GM18526 (cell line): ENCODE measurements around the gene TBX4.

Experiments
- POLR2A ChIP-seq: IDR thresholded peaks from 3 replicates; pipeline ENCODE4 v1.6.1; 2011; ENCODE audit not compliant: insufficient read length; ENCODE audit errors: extremely low read depth

The TBX4 gene

DNA sequence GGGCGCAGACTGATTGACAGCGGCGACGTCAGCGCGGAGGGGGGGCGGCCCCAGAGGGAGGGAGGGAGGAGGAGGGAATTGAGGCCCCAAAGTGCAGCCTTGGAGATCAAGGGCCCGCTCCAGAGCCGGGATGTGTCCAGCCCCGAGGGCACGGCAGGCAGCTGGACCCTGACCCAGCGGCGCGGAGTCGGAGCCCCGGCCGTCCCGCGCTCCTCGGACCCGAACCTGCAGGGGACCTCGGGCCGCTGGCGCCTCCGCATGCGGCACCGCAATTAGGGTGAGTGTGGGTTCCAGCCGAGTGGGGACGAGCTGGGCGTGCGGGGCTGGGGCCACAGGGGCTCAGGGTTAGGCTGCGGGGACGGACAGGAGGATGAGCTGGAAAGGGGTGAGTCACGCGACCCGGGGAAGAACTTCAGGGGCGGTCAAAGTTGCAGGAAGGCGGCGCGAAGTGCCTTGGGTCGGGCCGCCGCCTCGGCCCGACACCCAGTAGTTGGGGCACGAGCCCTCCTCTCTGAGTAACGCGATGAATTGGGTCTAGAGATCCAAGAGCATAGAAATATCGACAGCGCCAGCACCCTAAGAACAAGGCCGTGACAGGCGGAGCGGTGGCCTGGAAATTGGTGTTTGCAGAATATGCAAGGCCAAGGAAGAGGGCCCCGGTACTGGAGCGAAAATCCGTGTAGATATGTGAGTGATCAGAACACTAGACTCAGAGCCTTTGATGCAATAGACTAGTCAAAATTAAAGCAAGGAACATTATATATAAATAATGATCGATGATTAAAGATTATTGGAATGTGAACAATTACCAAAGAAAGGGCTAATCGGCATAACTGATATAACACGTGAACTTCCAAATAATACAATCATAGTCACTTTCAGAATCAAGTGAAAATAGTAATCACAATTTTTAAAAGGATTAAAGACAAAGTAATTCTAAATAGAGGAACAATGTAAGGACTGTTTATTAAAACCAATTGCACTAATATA lies at the start of gene TBX4:
Gene TBX4 (plus strand): TSS at position 122 of the 990 bp plus-strand sequence. CDS start 4,069 bp downstream, outside the sequence.
- no peak for TF ChIP-seq POLR2A

DNA sequence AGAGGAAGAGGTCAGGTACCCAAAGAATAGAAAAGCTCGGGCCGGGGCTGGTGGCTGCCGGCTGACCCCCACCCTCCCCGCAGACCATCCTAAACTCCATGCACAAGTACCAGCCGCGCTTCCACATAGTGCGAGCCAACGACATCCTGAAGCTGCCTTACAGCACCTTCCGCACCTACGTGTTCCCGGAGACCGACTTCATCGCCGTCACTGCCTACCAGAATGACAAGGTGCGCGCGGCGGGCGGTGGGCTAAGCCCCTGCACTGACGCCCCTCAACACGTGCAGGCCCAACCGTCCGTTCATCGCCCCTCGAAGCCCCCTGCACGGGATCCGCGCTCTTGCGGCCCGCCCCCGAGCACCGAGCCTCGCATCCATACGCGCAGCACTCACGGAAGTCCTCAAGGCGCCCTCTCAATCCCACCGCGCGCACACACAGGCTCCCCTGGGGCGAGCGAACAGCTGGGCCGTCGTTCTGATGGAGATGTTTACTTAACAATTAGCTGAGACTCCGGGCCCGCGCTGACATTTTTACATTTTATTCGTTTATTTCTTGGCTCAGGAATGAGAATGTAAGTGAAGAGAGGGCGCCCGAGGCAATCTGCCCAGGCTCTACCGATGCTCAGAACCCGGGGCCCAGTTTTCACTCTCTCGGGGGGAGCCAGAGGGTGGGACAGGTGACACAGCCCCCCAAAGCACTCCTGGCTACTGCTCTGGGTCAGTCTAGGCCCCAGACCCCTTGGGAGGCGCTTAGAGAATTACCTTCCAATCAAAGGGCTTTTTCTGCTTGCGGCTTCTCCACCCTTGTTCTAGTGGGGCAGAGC lies 49.0 kb upstream of the TBX4 start:
- TF ChIP-seq POLR2A, result no peak

DNA sequence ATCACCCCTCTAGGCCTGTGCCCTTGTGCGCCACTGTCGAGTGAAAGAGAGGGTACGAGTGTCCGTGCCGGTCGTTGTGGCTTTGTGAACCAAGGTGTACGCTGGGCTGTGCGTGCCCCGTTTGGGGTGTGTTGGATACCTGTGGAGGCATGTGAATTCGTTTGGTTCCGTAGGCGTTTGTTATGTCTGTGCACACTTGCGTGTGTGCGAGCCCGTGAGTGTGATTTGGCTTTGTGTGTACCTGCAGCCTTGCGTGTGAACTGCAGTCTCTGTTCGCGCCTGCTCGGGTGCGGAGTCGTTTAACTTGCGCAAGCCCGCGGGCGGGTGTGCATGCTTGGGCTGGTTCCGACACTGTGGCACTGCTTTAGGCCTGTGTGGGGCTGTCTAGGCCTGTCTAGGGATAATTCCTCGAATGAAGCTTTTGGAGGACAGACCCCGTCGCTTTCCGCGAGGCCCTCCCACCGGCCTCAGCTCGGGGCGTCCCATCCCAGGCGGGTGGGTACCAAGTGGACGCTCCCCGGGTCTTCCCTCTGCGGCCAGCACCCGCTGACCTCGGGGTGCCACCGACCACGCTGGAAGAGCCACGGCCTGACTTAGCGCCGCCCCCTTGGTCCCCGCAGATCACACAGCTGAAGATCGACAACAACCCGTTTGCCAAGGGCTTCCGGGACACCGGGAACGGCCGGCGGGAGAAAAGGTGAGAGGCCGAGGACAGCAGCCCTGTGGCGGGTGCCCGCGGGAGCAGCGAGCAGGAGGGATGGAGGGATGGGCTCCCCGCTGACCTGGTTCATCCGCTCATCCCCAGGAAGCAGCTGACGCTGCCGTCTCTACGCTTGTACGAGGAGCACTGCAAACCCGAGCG lies 48.2 kb upstream of the TBX4 start:
- no peak for TF ChIP-seq POLR2A

DNA sequence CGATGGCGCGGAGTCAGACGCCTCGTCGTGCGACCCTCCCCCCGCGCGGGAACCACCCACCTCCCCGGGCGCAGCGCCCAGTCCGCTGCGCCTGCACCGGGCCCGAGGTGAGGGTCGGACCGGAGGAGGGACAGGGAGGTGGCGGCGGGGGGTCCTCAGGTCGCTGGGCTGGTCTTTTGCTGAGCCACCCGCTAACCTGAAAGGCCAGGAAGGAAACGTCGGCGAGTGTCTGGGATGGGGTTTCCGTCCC lies 47.6 kb upstream of the TBX4 start:
- no peak for TF ChIP-seq POLR2A

DNA sequence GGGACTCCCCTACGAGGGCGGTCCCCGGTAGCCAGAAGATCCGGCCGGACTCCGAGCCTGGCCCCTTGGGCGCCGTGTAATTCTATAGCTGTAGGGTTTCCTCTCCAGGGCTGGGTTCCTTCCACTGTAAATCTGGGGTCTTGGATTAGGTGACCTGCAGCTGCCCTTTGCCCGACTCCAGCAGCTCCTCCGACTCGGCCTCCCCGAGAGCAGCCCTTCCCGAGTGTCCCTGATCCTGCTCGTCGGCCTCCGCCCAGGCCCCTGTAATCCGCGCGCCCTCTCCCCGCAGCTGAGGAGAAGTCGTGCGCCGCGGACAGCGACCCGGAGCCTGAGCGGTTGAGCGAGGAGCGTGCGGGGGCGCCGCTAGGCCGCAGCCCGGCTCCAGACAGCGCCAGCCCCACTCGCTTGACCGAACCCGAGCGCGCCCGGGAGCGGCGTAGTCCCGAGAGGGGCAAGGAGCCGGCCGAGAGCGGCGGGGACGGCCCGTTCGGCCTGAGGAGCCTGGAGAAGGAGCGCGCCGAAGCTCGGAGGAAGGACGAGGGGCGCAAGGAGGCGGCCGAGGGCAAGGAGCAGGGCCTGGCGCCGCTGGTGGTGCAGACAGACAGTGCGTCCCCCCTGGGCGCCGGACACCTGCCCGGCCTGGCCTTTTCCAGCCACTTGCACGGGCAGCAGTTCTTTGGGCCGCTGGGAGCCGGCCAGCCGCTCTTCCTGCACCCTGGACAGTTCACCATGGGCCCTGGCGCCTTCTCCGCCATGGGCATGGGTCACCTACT lies 47.1 kb upstream of the TBX4 start:
- TF ChIP-seq POLR2A, result no peak

DNA sequence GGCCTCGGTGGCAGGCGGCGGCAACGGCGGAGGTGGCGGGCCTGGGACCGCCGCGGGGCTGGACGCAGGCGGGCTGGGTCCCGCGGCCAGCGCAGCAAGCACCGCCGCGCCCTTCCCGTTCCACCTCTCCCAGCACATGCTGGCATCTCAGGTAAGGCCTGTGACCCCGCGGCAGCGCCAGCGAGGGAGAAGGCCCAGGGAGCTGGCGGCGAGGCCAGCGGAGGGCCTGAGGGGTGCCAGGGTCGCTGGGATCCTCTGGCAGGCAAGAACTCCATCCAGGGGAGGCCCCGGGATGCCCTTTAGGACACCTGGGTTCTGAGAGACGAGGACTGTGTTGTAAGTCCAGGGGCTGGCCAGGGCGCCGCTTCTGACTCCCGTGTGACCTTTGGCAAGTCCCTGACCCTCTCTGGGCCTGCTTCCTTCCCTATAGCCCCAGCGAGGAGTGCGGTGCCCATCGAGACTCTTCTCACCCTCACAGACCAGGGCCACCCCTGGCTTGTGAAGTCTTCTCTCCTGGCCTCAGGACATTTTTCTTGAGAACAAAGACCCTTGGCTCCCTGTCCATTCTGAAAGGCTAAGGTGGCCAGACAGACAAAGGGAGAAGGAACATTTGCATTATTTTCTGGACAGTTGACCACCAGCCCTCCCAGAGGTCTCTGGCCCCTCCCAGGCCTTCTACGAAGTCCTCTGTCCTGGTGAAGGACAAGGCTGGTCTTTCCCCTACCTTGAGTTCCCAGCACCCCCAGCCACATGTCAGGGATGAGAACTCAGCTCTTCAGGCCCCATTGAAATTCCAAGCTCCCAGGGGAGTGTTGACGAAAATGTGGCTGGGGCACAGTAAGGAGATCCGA lies 46.3 kb upstream of the TBX4 start:
- no peak for TF ChIP-seq POLR2A

DNA sequence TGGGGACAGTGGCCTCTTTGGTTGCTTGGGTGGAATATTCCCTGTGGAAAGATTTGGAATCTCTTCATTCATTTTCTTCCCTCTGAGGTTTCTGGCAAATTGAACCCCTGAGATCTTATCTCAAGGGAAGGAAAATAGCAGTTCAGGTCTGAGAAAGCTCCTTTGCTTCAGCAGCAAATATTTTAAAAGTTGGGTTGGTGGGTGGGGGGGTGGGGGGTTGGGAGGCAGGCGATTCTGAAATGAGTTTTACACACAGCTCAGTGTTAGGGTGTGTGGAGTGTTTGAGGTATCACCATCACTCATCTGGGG lies 45.7 kb upstream of the TBX4 start:
- TF ChIP-seq POLR2A, result no peak

DNA sequence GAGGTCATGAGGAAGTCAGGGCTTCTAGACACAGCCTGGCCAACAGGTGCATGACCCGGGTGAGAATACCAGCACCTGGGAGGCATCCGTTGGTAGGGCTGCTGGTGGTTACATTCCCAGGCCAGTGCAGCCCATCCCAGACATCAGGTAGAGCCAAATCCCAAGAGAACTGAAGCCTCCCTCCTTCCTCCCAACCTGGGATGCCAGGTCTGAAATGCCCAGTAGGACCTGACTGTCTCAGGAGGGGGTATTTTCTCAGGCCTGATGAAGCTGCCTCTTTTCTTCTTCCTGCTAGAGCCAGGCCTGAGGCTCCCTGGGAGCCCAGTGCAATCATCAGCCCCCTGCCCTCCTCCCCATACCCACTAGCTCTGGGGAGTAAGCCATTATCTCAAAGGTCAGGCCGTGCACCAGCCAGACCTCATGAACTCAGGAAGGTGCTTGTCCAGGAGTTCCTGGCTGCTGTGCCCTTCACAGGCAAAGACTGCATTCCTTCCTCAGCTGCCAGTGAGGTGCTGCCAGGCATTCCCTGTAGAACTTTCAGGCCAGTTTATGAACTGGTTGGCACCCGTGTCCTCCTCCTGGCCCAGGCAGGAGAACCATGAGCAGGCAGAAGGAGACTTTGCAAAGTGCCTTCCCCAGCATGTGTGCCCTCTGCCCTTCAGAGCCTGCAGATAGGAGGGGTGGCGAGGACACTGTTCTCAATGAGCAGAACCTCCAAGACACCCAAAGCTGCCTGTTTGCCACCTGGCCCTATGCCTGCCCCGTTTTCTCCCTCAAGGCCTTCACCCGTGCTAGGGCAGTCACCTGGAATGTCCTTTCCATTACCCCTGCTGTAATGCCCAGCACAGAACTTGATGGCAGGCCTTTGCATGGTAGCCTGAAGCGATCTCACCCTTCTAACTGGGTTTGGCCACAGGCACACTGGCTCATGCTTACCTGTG lies 45.0 kb upstream of the TBX4 start:
- no peak for TF ChIP-seq POLR2A

DNA sequence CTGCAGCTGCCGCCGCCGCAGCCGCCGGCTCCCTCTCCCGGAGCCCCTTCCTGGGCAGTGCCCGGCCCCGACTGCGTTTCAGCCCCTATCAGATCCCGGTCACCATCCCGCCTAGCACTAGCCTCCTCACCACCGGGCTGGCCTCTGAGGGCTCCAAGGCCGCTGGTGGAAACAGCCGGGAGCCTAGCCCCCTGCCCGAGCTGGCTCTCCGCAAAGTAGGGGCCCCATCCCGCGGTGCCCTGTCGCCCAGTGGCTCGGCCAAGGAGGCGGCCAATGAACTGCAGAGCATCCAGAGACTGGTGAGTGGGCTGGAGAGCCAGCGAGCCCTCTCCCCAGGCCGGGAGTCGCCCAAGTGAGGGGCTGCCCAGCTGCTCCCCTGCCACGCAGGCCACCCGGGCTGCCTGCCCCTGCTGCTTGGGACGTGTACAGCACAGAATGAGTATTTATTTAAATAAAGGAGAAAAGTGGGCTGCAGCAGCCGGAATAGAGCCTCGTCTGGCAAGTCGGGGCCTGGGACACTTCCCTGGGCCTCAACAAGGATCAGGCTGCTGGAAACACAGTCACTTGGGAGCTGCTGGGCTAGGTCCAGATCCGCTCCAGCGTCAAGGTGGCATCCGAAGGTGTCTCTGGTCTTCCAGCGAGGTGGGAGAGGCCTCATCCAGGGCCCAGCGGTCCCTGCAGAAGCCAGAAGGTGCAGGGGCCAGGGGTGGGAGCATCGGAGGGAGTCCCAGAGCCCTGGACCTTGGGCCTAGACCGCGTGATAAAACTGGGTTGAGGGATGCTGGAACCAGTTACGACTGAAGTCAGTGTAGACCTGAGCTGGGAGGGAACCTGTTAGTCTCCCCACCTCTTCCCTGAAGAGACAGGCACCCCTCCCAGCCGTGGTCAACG lies 43.8 kb upstream of the TBX4 start:
- no peak for TF ChIP-seq POLR2A

DNA sequence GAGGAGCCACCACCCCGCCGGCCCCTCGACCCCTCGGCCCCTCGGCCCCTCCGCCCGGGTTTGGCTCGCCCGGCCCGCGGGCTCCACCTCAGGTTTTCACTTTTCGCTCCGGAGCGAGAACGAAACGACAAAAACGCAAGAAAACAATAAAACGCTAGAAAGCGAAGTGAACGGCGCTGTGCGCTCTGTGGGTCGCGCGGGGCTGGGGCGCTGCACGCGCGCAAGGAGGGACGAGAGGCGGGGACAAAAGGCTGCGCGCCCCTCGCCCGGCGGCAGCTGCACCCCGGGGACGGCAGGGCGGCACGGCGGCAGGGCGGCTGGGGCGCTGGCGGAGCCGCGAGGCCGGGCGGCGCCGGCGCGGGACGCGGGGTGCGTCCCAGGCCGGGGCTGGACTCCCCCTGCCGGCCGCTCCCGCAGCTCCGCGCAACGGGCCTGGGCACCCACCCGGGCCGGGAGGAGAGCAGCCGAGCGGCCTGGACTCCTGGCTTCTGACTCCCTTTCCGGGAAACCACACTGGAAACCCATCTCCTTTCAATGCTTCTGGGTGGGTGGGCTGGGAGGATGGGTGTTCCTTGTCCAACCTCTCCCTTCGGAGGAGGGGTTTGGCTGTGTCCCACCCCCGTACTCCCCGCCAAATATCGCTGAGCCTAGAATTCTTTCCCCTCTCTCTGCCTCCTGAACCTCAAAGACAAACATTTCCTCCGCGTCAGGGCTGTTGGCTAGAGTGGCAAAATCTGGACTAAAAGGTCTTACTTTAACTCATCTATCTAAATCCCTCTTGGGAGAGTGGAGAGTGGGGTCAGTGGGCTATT lies 42.7 kb upstream of the TBX4 start:
- TF ChIP-seq POLR2A, result no peak

DNA sequence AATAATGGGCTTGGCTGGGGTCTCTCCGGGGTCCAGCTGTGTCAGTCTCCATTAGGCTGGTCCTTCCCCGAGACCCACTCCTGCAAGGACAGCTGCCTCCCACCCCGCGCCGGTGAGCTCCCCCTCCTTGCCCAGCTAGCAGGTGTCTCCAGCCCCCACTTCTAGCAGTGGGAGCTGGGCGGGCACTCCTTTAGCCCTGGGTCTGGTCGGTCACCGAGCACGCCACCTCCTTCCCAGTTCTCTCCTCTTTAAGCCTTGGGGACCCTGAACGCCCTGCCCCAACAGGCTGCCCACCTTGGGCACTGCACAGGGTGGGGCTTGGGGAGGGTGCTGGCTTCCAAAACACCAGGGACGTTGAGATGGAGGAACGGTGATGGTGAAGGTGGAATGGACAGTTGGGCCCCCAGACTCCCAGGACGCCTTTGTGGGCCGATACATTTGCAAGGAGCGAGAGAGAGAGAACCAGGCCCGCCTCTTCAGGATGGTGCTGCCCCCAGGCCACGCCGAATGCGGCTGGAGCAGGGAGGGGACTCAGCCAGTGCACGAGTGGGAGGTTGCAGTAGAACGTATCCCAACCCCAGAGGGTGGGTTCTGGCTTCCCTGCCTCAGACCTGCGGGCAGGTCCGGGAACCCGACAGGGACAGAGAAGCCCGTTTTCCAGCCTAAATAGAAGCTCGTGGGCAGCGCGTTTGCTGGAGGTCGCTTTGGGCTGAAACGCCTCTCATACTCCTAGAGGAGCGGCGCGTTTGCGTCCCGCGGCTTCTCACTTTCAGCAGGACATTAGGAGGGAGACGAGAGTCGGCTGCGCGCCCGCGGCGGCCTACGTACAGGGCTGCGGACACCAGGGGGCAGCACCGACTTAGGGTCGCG lies 41.8 kb upstream of the TBX4 start:
- no peak for TF ChIP-seq POLR2A

DNA sequence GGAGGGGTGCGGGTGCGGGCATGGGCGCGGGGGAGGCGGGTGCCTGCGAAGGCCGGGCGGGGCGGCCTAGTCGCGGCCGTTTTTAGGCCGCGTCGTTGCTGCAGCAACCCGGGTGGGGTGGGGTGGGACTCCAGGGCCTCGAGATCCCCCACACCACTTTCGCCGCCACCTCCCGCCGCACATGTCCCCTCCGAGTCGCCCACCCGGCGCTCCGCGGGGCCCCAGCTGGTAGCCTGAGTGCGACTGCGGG lies 41.3 kb upstream of the TBX4 start:
- no peak for TF ChIP-seq POLR2A
